ENCODE measurements around the gene APOA1.

Gene APOA1

GRCh38 chr11:116822575-116822974, 14.8 kb downstream of the APOA1 start:
- no peaks in the 10 kb centered on the region for H3K4me1 ChIP-seq
- H3K27me3 ChIP-seq = no peaks in the 10 kb centered on the region
- no peak overlapping the region for H3K4me3 ChIP-seq (ENCODE audit: low read depth, low read length)
- H3K9me3 ChIP-seq = no peaks in the 10 kb centered on the region
- no peak for DNase-seq
- TF ChIP-seq, protein P1, sequence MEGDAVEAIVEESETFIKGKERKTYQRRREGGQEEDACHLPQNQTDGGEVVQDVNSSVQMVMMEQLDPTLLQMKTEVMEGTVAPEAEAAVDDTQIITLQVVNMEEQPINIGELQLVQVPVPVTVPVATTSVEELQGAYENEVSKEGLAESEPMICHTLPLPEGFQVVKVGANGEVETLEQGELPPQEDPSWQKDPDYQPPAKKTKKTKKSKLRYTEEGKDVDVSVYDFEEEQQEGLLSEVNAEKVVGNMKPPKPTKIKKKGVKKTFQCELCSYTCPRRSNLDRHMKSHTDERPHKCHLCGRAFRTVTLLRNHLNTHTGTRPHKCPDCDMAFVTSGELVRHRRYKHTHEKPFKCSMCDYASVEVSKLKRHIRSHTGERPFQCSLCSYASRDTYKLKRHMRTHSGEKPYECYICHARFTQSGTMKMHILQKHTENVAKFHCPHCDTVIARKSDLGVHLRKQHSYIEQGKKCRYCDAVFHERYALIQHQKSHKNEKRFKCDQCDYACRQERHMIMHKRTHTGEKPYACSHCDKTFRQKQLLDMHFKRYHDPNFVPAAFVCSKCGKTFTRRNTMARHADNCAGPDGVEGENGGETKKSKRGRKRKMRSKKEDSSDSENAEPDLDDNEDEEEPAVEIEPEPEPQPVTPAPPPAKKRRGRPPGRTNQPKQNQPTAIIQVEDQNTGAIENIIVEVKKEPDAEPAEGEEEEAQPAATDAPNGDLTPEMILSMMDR (IDR thresholded peaks at IDR 0.05; ENCODE audit: low read depth, low read length) = no peak
- no peaks in the 10 kb centered on the region for H3K36me3 ChIP-seq

DNA sequence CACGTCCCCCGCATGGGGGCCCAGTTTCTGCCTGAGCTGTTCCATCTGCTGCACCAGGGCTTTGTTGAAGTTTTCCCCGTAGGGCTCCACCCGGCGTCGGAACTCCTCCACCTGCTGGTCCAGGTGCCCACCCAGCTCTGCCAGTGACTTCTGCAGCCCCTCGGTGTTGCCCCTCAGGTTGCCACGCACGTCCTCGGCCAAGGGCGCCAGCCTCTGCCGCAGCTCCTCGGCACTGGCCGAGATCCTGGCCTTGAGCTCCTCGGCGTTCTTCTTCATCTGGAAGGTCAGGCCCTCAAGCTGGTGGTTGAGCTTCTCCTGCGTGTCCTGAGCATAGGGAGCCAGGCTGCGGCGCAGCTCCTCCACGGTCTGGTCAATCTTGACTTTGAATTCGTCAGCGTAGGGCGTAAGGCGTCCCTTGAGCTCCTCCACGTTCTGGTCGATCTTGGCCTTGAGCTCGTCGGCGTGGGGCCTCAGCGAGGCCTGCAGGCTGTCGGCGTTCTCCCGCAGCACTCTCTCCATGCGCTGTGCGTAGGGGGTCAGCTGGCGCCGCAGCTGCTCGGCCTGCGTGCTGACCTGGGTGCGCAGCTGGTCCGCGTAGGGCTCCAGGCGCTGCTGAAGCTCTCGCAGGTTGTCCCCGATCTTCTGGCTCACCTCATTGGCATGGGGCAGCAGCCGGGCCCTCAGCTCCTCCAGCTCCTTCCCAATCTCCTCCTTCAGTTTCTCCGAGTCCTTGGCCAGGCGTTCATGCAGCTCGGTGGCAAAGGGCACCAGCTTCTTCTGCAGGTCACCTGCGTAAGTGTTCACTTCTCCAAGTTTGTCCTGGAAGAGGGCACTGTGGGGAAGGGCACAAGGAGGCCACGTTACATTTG, 16.1 kb downstream of the APOA1 start:
- TF ChIP-seq, protein P1 (IDR thresholded peaks at IDR 0.05; ENCODE audit: low read depth, low read length) = no peak
- DNase-seq = no peak
- H3K27me3 ChIP-seq = no peaks in the 10 kb centered on the region
- no peak overlapping the region for H3K4me3 ChIP-seq (ENCODE audit: low read depth, low read length)
- no peaks in the 10 kb centered on the region for H3K4me1 ChIP-seq
- H3K9me3 ChIP-seq = no peaks in the 10 kb centered on the region
- no peaks in the 10 kb centered on the region for H3K36me3 ChIP-seq

DNA sequence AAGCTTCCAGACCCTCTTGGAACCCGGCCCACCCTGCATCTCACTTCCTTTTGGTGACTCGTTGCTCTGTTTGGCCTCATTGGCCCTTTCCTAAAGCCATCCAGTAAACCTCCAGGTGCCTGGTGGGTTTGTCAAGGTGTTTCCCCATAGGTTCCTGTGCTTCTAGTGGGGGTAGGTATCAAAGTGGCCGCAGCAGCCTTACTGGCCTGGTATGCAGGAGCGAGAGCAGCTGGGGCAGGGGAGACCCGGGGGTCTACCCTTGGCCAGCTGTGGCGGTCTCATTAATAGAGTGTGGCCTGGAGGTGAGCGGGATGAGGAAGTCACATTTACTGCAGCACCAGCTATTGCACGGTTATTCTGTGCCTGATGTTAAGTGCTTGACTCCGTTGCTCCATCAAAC, 18.4 kb downstream of the APOA1 start:
- H3K27me3 ChIP-seq = no peaks in the 10 kb centered on the region
- no peak overlapping the region for H3K4me3 ChIP-seq (ENCODE audit: low read depth, low read length)
- no peak for DNase-seq
- H3K4me1 ChIP-seq = no peaks in the 10 kb centered on the region
- no peaks in the 10 kb centered on the region for H3K9me3 ChIP-seq
- H3K36me3 ChIP-seq = no peaks in the 10 kb centered on the region
- TF ChIP-seq, protein P1 (IDR thresholded peaks at IDR 0.05; ENCODE audit: low read depth, low read length) = no peak

DNA sequence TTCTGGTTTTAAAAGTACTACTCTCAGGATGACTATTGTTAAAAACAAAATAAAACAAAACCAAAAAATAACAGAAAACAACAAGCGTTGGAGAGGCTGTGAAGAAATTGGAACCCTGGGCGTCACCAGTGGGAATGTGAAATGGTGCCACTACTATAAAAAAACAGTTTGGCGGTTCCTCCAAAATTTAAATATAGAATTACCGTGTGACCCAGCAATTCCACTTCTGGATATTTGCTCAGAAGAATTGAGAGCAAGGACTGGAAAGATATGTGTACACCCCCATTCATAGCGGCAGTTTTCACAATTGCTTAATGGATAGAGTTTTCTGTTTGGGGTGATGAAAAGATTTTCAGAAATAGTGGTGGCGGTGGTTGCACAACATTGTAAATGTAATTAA, 22.9 kb downstream of the APOA1 start:
- Histone ChIP-seq H3K36me3 (no peaks in the 10 kb centered on the region), H3K27me3 (no peaks in the 10 kb centered on the region), H3K4me1 (no peaks in the 10 kb centered on the region), H3K4me3 (ENCODE audit: low read depth, low read length) (no peak overlapping the region), H3K9me3 (no peaks in the 10 kb centered on the region)
- TF ChIP-seq, protein P1 (IDR thresholded peaks at IDR 0.05; ENCODE audit: low read depth, low read length) = no peak
- DNase-seq = no peak

GRCh38 chr11:116813781-116814471, 23.5 kb downstream of the APOA1 start:
- DNase-seq = no peak
- H3K4me1 ChIP-seq = no peaks in the 10 kb centered on the region
- H3K4me3 ChIP-seq (ENCODE audit: low read depth, low read length) = no peak overlapping the region
- H3K9me3 ChIP-seq = no peaks in the 10 kb centered on the region
- TF ChIP-seq, protein P1 (IDR thresholded peaks at IDR 0.05; ENCODE audit: low read depth, low read length) = no peak
- no peaks in the 10 kb centered on the region for H3K27me3 ChIP-seq
- H3K36me3 ChIP-seq = no peaks in the 10 kb centered on the region

DNA sequence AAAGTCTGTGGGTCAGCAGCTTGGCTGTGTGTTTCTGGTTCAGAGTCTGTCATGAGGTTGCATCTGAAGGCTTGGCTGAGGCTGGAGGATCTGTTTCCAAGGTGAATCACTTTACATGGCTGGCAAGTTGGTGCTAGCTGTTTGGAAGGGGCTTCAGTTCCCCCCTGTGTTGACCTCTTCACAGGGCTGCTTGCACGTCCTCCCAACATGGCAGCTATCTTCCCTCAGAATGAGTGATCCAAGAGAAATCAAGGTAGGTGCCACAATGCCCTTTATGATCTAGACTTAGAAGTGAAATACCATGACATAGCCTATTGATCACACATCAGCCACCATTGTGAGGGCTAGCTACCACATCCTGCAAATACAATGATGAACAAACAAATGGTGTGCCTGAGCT, 24.3 kb downstream of the APOA1 start:
- Histone ChIP-seq H3K4me3 (ENCODE audit: low read depth, low read length) (no peak overlapping the region), H3K27me3 (no peaks in the 10 kb centered on the region), H3K9me3 (no peaks in the 10 kb centered on the region), H3K4me1 (no peaks in the 10 kb centered on the region), H3K36me3 (no peaks in the 10 kb centered on the region)
- TF ChIP-seq, protein P1 (IDR thresholded peaks at IDR 0.05; ENCODE audit: low read depth, low read length) = no peak
- DNase-seq = no peak

All from BE2C (cell line).